K562 (cell line): Measurements from ENCODE around the gene GBA2. TPM values are rescaled to one million over a fixed set of nuclear protein-coding genes. Genes with fewer than 3 reads are reported as not detected.

ENCODE experiments used
- ATAC-seq: fragments of 200-7000 bp; cut with Tn5 transposase; 3 replicates; pipeline ENCODE4 v1.9.1; 2020; ENCODE audit warnings: moderate library complexity
- BruUV-seq: library from RNA; stranded (reverse); fragments of 400-500 nt; replicated peaks from 2 replicates; lab custom pipeline; 2021; lab: Mats Ljungman, UMichigan
- CTCF ChIA-PET: fragments of 300-600 bp; formaldehyde crosslinking; extraction: SDS; loops from one replicate; lab custom pipeline; 2021; ENCODE audit warnings: low intra/inter-chr PET ratio; lab: Yijun Ruan, JAX
- POLR2A ChIA-PET: fragments of 300-600, 350-650 bp; sonication (Branson Sonifier 250); formaldehyde crosslinking; extraction: SDS; loops from one replicate; lab custom pipeline; 2021; ENCODE audit warnings: antibody characterized with exemption, inconsistent platforms; lab: Yijun Ruan, JAX
- DNase-seq, 4 experiments: peaks; one replicate each; pipeline versions ENCODE4 v3.0.0 to v3.0.0-alpha.2; 2011 to 2018; ENCODE audit warnings: low spot score in 3 of 4, mixed read lengths in 3 of 4; ENCODE audit errors: extremely low read depth in 1 of 4
- FAIRE-seq: peaks from 2 replicates; lab custom pipeline; 2011; peaks lifted over from hg19 to GRCh38; lab: Jason Lieb, UNC
- H2AFZ ChIP-seq: 2 replicates; pipeline ENCODE4 v1.6.0; 2011; ENCODE audit warnings: low read depth, low read length, control low read depth, inconsistent platforms
- H3K27ac ChIP-seq: fragments of 200-600 bp; 3 replicates; pipeline ENCODE4 v1.8.0; 2011; ENCODE audit warnings: low read depth, mild to moderate bottlenecking, control low read depth, inconsistent platforms, low read length, moderate library complexity, mixed read lengths; ENCODE audit errors: extremely low read depth
- H3K27me3 ChIP-seq, 2 experiments: fragments of 300-600 bp in 1 of 2; 2 replicates in 1 of 2; 3 replicates in 1 of 2; pipeline versions ENCODE4 v1.6.0 to v1.8.0; 2011; ENCODE audit warnings: inconsistent platforms in 2 of 2, low read length in 2 of 2, mild to moderate bottlenecking in 1 of 2, mixed read lengths in 1 of 2, moderate library complexity in 1 of 2; ENCODE audit not compliant: control insufficient read depth in 2 of 2, insufficient read depth in 2 of 2
- H3K36me3 ChIP-seq: fragments of 300-600 bp; 3 replicates; pipeline ENCODE4 v1.8.0; 2011; ENCODE audit warnings: mild to moderate bottlenecking, low read length, inconsistent platforms; ENCODE audit not compliant: control insufficient read depth, insufficient read depth
- H3K4me1 ChIP-seq, 2 experiments: fragments of 200-600 bp in 1 of 2; replicated peaks in 1 of 2; 2 replicates in 1 of 2; 3 replicates in 1 of 2; pipeline versions ENCODE4 v1.5.1 to v1.8.0; 2011; ENCODE audit warnings: inconsistent platforms in 2 of 2, low read length in 2 of 2, mild to moderate bottlenecking in 1 of 2, mixed read lengths in 1 of 2, moderate library complexity in 1 of 2; ENCODE audit not compliant: control insufficient read depth in 2 of 2, insufficient read depth in 2 of 2
- H3K4me2 ChIP-seq: 2 replicates; pipeline ENCODE4 v1.6.1; 2011; ENCODE audit warnings: low read length, control low read depth, inconsistent platforms, mixed read lengths; ENCODE audit not compliant: insufficient read depth
- H3K4me3 ChIP-seq: fragments of 200-600 bp; sonication (generic), shearing (Covaris generic); 2 replicates; pipeline ENCODE4 v1.5.1; 2016; ENCODE audit warnings: control low read depth, inconsistent platforms
- H3K79me2 ChIP-seq: fragments of 200-600 bp; 3 replicates; pipeline ENCODE4 v1.8.0; 2011; ENCODE audit warnings: low read length, inconsistent platforms; ENCODE audit not compliant: control insufficient read depth, insufficient read depth
- H3K9ac ChIP-seq, 2 experiments: 2 replicates each; pipeline versions ENCODE4 v1.6.0 to v1.6.1; 2011; ENCODE audit warnings: low read depth in 2 of 2, low read length in 2 of 2, control low read depth in 1 of 2, inconsistent platforms in 1 of 2, mild to moderate bottlenecking in 1 of 2, mixed read lengths in 1 of 2; ENCODE audit not compliant: insufficient read depth in 1 of 2
- H3K9me1 ChIP-seq: one replicate; pipeline ENCODE4 v1.6.0; 2011; ENCODE audit warnings: inconsistent platforms, mild to moderate bottlenecking, low read length, moderate library complexity; ENCODE audit not compliant: control insufficient read depth, insufficient read depth
- H3K9me3 ChIP-seq: replicated peaks from 2 replicates; pipeline ENCODE4 v1.5.1; 2011; ENCODE audit warnings: low read depth, low read length, inconsistent platforms; ENCODE audit not compliant: control insufficient read depth, insufficient read depth
- H4K20me1 ChIP-seq: replicated peaks from 2 replicates; pipeline ENCODE4 v1.6.1; 2011; ENCODE audit warnings: low read length, inconsistent platforms, mixed read lengths; ENCODE audit not compliant: control insufficient read depth, insufficient read depth
- CHD1 ChIP-seq: fragments of 200-600 bp; sonication (generic); IDR thresholded peaks from one replicate; pipeline ENCODE4 v1.6.1; 2012; ENCODE audit warnings: mild to moderate bottlenecking, moderate library complexity, low read length, inconsistent platforms
- JUNB ChIP-seq: fragments of 450-650 bp; formaldehyde crosslinking; conservative IDR thresholded peaks from 2 replicates; pipeline ENCODE4 v1.4.0; 2020; ENCODE audit warnings: mild to moderate bottlenecking
- MTF1 ChIP-seq: fragments of 250-450 bp; sonication (Bioruptor Pico); IDR thresholded peaks from 2 replicates; pipeline ENCODE4 v1.9.0; 2021; ENCODE audit warnings: moderate library complexity, mild to moderate bottlenecking, inconsistent platforms, borderline replicate concordance
- MYC ChIP-seq, 2 experiments: fragments of 250-450 bp in 1 of 2; sonication (Bioruptor Pico) in 1 of 2; IDR thresholded peaks; 2 replicates each; pipeline versions ENCODE4 v1.5.1 to v1.6.1; 2012 to 2021; ENCODE audit warnings: low read depth in 2 of 2, borderline replicate concordance in 1 of 2, improper control_type of control experiment in 1 of 2, low read length in 1 of 2, mild to moderate bottlenecking in 1 of 2, moderate library complexity in 1 of 2
- SIRT6 ChIP-seq: IDR thresholded peaks from one replicate; pipeline ENCODE4 v1.6.1; 2012; ENCODE audit warnings: low read depth, mild to moderate bottlenecking, control low read depth, inconsistent platforms, low read length, moderate library complexity
- ZNF140 ChIP-seq: fragments of 250-450 bp; sonication (Bioruptor Pico); IDR thresholded peaks from 2 replicates; pipeline ENCODE4 v1.8.0; 2021; ENCODE audit warnings: moderate library complexity, mild to moderate bottlenecking, inconsistent platforms
- WGBS: fragments of 100-300 bp; shearing (Covaris generic); methylation state at CpG from one replicate; pipeline ENCODE4 v1.1.6; 2016; ENCODE audit warnings: low coverage, mixed read lengths; ENCODE audit not compliant: insufficient coverage; ENCODE audit errors: missing lambda C conversion rate; 5-methylcytosine and 5-hydroxymethylcytosine counted together
- in situ Hi-C: fragments of 300-500 bp; cut with MboI; formaldehyde crosslinking; loops from 4 replicates; pipeline ENCODE4 v1.15.0; 2018; ENCODE audit warnings: inconsistent platforms, mixed read lengths
- intact Hi-C: fragments of 100-400 bp; cut with micrococcal nuclease; formaldehyde crosslinking; loops from 2 replicates; pipeline ENCODE4 v1.14.2; 2022
- polyA plus RNA-seq, 8 experiments: library from polyadenylated mRNA; depleted of rRNA in 4 of 8; stranded (reverse) in 5 of 8; unstranded in 3 of 8; fragments of >200 nt; fragmentation: Nextera tagmentation in 2 of 8; fragmentation: Illumina TruSeq in 1 of 8; extraction: Ambion mirVana in 2 of 8; extraction: Trizol in 1 of 8; gene quantifications; 2 replicates each; pipeline versions ENCODE4 v1.2.1 to v1.2.3, GENCODE V29; 2011 to 2014; ENCODE audit warnings: inconsistent platforms in 1 of 8, missing spikeins in 1 of 8
- total RNA-seq, 7 experiments: library from RNA; depleted of rRNA in 6 of 7; stranded (reverse); fragments of >200 nt in 6 of 7; fragmentation: Illumina TruSeq in 2 of 7; extraction: Trizol in 2 of 7; gene quantifications; 2 replicates each; pipeline versions ENCODE4 v1.2.1 to v1.2.3, GENCODE V29; 2011 to 2021; ENCODE audit warnings: low replicate concordance in 1 of 7
- TF ChIP-seq, protein P1 (sequence below), 3 experiments: fragments of 200-800 bp in 1 of 3; sonication (Bioruptor generic) in 1 of 3; sonication (generic) in 1 of 3; formaldehyde crosslinking in 1 of 3; IDR thresholded peaks; 2 replicates each; pipeline versions ENCODE4 v1.6.1 to v1.8.0; 2016 to 2022; ENCODE audit warnings: mild to moderate bottlenecking in 2 of 3, missing compliant biosample characterization in 2 of 3, missing genetic modification characterization in 2 of 3, missing genetic modification reagents in 1 of 3

Gene GBA2
- total and polyA plus RNA-seq, 9 of the 15 experiments (the other 6 are each of a cell fraction or from before 2014, with no cell fraction given), result 14.1 to 60.4 (median 32.1) TPM

DNA sequence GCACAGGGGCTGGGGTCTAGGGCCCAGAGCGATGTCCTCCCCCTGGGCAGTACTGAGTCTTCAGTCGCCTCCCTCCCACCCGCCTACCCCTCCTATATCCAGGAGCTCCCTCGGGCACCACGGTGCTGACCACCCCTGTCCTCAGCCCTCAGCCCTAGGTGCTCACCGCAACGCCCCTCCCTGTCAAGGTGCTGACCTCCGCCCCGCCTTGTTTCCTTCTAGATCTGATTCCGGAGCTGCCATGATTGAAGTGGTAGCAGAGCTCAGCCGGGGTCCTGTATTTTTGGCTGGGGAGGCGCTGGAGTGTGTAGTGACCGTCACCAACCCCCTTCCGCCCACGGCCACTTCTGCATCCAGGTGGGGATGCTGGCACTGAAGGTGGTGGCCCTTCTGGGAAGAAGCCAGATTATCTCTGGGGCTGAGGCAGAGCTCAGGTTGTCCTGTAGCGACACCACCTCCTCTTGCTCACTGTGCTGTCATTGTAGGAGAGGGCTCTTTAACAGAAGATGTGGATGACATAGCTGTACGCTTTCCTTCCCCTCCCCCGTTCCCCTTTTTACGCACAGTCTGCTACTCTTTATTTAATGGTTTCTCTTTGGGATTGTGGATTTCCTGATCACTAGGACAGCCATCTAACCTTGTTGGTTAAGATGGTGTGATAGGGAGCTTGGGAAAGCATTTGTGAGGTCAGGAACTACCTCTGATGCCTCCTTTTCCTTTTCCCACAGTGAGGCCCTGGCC, 657 bp upstream of the GBA2 start (continued):
- TF ChIP-seq MTF1, result no peak
- TF ChIP-seq SIRT6, result no peak
- TF ChIP-seq CHD1, result peak; percentile 57
- no peak for TF ChIP-seq ZNF140 (CRISPR knock-in tag)
- no peak for TF ChIP-seq MYC (IDR thresholded peaks at IDR 0.05; ENCODE audit: low read depth, low read length)
- no peak for TF ChIP-seq MYC (CRISPR knock-in tag; IDR thresholded peaks at IDR 0.05; ENCODE audit: borderline replicate concordance, low read depth)

DNA sequence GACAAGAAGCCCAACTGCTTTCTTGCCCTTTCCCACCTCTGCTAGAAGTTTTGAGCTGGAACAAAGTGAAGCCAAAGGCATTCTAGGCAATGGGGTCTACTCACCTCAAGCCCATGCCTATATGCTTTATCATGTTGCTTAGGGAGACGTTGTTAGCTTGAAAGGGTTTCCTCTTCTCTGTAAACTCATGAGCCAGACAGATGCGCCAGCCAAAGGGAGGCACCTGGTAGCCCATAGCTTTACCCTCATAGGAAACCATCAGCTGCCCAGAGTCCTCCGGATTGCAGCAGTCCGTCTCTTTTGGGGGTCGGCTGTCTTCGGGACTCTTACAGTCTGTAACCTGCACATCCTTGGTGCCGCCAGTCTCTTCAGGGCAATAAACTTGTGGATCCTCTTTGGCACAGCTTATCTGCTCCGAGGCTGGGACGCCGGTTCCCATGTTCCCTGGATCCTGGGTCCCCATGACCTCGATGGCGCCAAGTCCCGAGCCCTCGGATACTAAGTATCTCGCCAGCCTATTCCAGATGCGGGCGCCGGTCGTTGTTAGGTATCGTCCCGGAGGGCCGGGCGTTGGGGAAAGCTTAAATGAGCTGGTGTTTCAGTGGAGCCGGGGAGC, 678 bp downstream of the GBA2 start:
- peak overlapping the region; percentile 91 for H3K27ac ChIP-seq
- CTCF ChIA-PET, result no interaction called here
- H3K4me3 ChIP-seq, result peak overlapping the region; percentile 95
- intact Hi-C loops (loop anchor here (2.0 kb wide), 1 partner anchor 16 kb away; the partner anchor contains the start of genes CREB3 and TLN1), in situ Hi-C loops (no loop called here)
- no peaks in the 10 kb centered on the region for H3K9me3 ChIP-seq
- TF ChIP-seq CHD1 (peak; percentile 34), JUNB (CRISPR knock-in tag) (no peak)
- TF ChIP-seq, protein P1, sequence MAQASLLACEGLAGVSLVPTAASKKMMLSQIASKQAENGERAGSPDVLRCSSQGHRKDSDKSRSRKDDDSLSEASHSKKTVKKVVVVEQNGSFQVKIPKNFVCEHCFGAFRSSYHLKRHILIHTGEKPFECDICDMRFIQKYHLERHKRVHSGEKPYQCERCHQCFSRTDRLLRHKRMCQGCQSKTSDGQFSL (CRISPR knock-in tag; IDR thresholded peaks at IDR 0.05), result 0 out of 2 replicates have a peak, but pooled peaks have one; percentile 24
- TF ChIP-seq, protein P1 (tag; IDR thresholded peaks at IDR 0.05), result no peak
- H4K20me1 ChIP-seq, result peaks cover 19% of the 10 kb centered on the region
- H3K9ac ChIP-seq, result peak overlapping the region; percentile 86 to 91
- H3K36me3 ChIP-seq, result peaks cover 55% of the 10 kb centered on the region
- ATAC-seq (no peak), FAIRE-seq (no peak), DNase-seq (no peak)
- POLR2A ChIA-PET, result interaction anchor here (0.7 to 3.9 kb wide), 9 partner anchors 8 to 87 kb away, joined by 3 to 17 read pairs (median 3); partner anchors contain the start of genes CREB3 and TLN1
- H3K79me2 ChIP-seq, result peaks cover 63% of the 10 kb centered on the region
- H3K27me3 ChIP-seq, result no peaks in the 10 kb centered on the region
- peaks cover 6% of the 10 kb centered on the region for H3K9me1 ChIP-seq
- H3K4me2 ChIP-seq, result peak overlapping the region; percentile 93
- H3K4me1 ChIP-seq, result peaks cover 8 to 18% of the 10 kb centered on the region in 2 experiments; a peak in 4 of 5 replicates
- 0% methylated on average over 18 of the region's 24 CpGs for WGBS
- H2AFZ ChIP-seq, result peak overlapping the region; percentile 79; the same call in 1 of the 2 replicates
- no TSS peak for BruUV-seq
